ENCODE measurements around the gene CPEB4. TPM values are rescaled to one million over a fixed set of nuclear protein-coding genes. Genes with fewer than 3 reads are reported as not detected.

The CPEB4 gene
- total and polyA plus RNA-seq, 2 experiments from 2014 or later, result 5.9 to 10.2 TPM

DNA sequence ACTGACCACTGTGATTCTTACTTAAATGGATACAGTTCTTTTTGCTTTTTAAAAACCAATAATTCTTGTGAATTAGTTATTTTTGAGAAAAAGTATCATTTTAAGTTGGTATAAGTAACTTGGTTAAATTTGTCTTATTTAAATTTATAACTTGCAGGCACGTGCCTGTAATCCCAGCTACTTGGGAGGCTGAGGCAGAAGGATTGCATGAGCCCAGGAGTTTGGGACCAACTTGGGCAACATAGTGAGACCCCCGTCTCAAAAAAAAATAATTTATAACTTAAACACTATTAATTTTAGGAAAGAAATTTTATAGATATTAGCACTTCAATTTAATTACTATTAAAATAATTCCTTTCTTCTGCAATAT lies 5.0 kb downstream of the CPEB4 start (continued):
- TF ChIP-seq, protein P1, sequence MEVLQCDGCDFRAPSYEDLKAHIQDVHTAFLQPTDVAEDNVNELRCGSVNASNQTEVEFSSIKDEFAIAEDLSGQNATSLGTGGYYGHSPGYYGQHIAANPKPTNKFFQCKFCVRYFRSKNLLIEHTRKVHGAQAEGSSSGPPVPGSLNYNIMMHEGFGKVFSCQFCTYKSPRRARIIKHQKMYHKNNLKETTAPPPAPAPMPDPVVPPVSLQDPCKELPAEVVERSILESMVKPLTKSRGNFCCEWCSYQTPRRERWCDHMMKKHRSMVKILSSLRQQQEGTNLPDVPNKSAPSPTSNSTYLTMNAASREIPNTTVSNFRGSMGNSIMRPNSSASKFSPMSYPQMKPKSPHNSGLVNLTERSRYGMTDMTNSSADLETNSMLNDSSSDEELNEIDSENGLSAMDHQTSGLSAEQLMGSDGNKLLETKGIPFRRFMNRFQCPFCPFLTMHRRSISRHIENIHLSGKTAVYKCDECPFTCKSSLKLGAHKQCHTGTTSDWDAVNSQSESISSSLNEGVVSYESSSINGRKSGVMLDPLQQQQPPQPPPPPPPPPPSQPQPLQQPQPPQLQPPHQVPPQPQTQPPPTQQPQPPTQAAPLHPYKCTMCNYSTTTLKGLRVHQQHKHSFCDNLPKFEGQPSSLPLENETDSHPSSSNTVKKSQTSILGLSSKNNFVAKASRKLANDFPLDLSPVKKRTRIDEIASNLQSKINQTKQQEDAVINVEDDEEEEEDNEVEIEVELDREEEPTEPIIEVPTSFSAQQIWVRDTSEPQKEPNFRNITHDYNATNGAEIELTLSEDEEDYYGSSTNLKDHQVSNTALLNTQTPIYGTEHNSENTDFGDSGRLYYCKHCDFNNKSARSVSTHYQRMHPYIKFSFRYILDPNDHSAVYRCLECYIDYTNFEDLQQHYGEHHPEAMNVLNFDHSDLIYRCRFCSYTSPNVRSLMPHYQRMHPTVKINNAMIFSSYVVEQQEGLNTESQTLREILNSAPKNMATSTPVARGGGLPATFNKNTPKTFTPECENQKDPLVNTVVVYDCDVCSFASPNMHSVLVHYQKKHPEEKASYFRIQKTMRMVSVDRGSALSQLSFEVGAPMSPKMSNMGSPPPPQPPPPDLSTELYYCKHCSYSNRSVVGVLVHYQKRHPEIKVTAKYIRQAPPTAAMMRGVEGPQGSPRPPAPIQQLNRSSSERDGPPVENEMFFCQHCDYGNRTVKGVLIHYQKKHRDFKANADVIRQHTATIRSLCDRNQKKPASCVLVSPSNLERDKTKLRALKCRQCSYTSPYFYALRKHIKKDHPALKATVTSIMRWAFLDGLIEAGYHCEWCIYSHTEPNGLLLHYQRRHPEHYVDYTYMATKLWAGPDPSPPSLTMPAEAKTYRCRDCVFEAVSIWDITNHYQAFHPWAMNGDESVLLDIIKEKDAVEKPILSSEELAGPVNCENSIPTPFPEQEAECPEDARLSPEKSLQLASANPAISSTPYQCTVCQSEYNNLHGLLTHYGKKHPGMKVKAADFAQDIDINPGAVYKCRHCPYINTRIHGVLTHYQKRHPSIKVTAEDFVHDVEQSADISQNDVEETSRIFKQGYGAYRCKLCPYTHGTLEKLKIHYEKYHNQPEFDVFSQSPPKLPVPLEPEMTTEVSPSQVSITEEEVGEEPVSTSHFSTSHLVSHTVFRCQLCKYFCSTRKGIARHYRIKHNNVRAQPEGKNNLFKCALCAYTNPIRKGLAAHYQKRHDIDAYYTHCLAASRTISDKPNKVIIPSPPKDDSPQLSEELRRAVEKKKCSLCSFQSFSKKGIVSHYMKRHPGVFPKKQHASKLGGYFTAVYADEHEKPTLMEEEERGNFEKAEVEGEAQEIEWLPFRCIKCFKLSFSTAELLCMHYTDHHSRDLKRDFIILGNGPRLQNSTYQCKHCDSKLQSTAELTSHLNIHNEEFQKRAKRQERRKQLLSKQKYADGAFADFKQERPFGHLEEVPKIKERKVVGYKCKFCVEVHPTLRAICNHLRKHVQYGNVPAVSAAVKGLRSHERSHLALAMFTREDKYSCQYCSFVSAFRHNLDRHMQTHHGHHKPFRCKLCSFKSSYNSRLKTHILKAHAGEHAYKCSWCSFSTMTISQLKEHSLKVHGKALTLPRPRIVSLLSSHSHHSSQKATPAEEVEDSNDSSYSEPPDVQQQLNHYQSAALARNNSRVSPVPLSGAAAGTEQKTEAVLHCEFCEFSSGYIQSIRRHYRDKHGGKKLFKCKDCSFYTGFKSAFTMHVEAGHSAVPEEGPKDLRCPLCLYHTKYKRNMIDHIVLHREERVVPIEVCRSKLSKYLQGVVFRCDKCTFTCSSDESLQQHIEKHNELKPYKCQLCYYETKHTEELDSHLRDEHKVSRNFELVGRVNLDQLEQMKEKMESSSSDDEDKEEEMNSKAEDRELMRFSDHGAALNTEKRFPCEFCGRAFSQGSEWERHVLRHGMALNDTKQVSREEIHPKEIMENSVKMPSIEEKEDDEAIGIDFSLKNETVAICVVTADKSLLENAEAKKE (CRISPR knock-in tag; IDR thresholded peaks at IDR 0.05), result no peak
- TF ChIP-seq, protein P2, sequence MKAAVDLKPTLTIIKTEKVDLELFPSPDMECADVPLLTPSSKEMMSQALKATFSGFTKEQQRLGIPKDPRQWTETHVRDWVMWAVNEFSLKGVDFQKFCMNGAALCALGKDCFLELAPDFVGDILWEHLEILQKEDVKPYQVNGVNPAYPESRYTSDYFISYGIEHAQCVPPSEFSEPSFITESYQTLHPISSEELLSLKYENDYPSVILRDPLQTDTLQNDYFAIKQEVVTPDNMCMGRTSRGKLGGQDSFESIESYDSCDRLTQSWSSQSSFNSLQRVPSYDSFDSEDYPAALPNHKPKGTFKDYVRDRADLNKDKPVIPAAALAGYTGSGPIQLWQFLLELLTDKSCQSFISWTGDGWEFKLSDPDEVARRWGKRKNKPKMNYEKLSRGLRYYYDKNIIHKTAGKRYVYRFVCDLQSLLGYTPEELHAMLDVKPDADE (IDR thresholded peaks at IDR 0.05), result no peak
- no peak for TF ChIP-seq EZH2phosphoT487 (IDR thresholded peaks at IDR 0.05; ENCODE audit: unreplicated experiment)

DNA sequence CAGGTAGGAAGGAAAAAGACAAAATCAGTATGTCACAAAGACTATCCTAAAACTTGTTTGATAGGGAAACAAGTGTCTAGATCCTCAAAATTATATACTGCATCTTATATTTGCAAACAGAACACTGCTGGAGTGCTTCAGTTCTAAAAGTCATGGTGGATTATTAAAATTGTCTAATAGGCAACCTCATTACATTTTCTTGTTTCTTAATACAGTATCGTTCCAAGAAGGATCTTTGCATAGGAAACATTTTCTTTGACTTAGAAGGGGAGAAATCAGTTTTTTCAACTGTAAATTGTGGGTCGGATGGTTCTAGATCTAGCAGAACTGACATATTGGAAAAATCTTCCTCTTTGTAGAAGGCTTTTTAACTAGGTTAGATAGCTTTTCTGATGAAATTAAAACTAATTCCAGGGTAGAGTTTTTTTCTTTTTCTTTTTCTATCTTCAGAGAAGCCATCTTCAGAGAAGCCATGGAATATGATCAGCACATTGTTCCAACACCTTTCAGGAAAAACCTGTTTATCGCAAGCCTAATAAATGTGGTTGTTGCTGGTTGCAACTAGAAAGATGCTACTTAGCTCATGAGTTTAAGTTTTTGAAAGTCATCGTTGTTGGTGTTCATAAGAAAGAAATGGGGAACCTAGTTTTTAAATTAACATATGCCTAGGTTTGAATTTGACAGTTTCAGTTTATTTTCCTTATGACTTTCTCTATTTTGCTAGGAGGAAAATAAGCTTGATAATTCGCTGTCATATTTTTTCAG lies 7.4 kb downstream of the CPEB4 start:
- Histone ChIP-seq H4K20me1 (replicated peaks; ENCODE audit: insufficient read depth) (no peaks in the 10 kb centered on the region), H2AFZ (no peak overlapping the region), H3K4me3 (no peak overlapping the region), H3F3A (replicated peaks; ENCODE audit: low read depth) (no peaks in the 10 kb centered on the region), H3K9me2 (ENCODE audit: insufficient read depth) (no peaks in the 10 kb centered on the region), H3K4me2 (no peak overlapping the region), H3K4me1 (ENCODE audit: insufficient read depth) (peaks cover 24% of the 10 kb centered on the region), H3K27ac (ENCODE audit: low read depth) (no peak overlapping the region), H3K36me3 (ENCODE audit: insufficient read depth) (no peaks in the 10 kb centered on the region), H3K79me2 (replicated peaks; ENCODE audit: insufficient read depth) (peaks cover 38% of the 10 kb centered on the region), H3K27me3 (ENCODE audit: insufficient read depth) (no peaks in the 10 kb centered on the region)
- Mint-ChIP-seq H3K36me3 (ENCODE audit: low read depth) (no peaks in the 10 kb centered on the region), H3K4me1 (peaks cover 24% of the 10 kb centered on the region), H3K27ac (peak overlapping the region; percentile 5; the same call in 1 of the 2 replicates), H3K9me3 (no peaks in the 10 kb centered on the region), H3K27me3 (ENCODE audit: insufficient read depth, low read depth, poor library complexity) (no peaks in the 10 kb centered on the region), H3K4me3 (no peak overlapping the region)
- ATAC-seq (no peak), DNase-seq (ENCODE audit: low spot score) (no peak)
- TF ChIP-seq CREB1 (CRISPR knock-in tag; IDR thresholded peaks at IDR 0.05; ENCODE audit: low read depth) (no peak), JUNB (IDR thresholded peaks at IDR 0.05; ENCODE audit: unreplicated experiment) (no peak), NANOG (IDR thresholded peaks at IDR 0.05; ENCODE audit: borderline replicate concordance) (no peak), STAT1 (IDR thresholded peaks at IDR 0.05; ENCODE audit: unreplicated experiment) (no peak), ZNF114 (CRISPR knock-in tag; IDR thresholded peaks at IDR 0.05) (no peak), EZH2 (IDR thresholded peaks at IDR 0.05; ENCODE audit: low read depth, unreplicated experiment) (no peak), POLR2AphosphoS5 (IDR thresholded peaks at IDR 0.05; ENCODE audit: low read depth) (no peak)
- TF ChIP-seq, protein P2 (IDR thresholded peaks at IDR 0.05), result no peak
- TF ChIP-seq, protein P3, sequence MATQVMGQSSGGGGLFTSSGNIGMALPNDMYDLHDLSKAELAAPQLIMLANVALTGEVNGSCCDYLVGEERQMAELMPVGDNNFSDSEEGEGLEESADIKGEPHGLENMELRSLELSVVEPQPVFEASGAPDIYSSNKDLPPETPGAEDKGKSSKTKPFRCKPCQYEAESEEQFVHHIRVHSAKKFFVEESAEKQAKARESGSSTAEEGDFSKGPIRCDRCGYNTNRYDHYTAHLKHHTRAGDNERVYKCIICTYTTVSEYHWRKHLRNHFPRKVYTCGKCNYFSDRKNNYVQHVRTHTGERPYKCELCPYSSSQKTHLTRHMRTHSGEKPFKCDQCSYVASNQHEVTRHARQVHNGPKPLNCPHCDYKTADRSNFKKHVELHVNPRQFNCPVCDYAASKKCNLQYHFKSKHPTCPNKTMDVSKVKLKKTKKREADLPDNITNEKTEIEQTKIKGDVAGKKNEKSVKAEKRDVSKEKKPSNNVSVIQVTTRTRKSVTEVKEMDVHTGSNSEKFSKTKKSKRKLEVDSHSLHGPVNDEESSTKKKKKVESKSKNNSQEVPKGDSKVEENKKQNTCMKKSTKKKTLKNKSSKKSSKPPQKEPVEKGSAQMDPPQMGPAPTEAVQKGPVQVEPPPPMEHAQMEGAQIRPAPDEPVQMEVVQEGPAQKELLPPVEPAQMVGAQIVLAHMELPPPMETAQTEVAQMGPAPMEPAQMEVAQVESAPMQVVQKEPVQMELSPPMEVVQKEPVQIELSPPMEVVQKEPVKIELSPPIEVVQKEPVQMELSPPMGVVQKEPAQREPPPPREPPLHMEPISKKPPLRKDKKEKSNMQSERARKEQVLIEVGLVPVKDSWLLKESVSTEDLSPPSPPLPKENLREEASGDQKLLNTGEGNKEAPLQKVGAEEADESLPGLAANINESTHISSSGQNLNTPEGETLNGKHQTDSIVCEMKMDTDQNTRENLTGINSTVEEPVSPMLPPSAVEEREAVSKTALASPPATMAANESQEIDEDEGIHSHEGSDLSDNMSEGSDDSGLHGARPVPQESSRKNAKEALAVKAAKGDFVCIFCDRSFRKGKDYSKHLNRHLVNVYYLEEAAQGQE (IDR thresholded peaks at IDR 0.05; ENCODE audit: unreplicated experiment), result no peak
